GM10266 (cell line): Measurements from ENCODE around the gene XPO6.

Experiments
- DNase-seq: peaks from one replicate; pipeline ENCODE4 v3.0.0; 2012; ENCODE audit errors: extremely low spot score
- TF ChIP-seq, protein P1 (sequence below): IDR thresholded peaks from 2 replicates; pipeline ENCODE4 v1.5.1; 2012; ENCODE audit warnings: mild to moderate bottlenecking, low read depth; ENCODE audit not compliant: control insufficient read depth, insufficient read depth; ENCODE audit errors: missing control alignments

Gene XPO6

DNA sequence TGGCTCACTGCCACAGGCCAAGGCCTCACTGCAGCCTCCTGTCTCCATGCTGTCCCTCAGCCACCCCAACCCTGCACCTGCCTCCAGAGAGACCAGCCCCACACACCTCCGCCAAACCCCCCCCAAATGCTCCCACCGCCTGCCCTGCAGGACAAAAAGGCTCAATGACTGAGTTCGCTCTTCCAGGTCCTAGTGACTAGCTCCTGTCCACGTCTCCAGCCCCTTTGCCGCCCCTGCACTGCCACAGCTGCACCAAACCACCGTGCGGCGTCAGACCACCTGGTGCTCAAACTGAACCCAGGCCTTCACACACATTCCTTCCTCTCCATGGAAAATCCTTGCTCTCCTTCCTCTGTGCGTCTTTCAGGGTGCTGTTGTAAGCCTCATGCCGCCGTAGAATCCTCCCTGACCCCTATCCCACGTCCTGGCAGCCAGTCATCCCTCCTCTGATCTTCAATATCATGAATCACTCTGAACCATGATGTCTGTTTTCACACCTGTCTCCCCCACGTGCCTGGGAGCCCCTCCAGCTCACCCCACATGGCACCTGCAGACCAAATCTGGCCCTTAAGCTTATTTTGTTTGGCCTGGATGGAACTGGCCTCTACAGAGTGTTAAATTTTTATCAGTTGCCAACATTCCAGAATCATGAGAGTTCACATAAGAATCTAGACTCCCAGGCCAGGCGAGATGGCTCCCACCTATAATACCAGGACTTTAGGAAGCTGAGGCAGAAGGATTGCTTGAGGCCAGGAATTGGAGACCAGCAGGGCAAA, 144.0 kb downstream of the XPO6 start:
- TF ChIP-seq, protein P1, sequence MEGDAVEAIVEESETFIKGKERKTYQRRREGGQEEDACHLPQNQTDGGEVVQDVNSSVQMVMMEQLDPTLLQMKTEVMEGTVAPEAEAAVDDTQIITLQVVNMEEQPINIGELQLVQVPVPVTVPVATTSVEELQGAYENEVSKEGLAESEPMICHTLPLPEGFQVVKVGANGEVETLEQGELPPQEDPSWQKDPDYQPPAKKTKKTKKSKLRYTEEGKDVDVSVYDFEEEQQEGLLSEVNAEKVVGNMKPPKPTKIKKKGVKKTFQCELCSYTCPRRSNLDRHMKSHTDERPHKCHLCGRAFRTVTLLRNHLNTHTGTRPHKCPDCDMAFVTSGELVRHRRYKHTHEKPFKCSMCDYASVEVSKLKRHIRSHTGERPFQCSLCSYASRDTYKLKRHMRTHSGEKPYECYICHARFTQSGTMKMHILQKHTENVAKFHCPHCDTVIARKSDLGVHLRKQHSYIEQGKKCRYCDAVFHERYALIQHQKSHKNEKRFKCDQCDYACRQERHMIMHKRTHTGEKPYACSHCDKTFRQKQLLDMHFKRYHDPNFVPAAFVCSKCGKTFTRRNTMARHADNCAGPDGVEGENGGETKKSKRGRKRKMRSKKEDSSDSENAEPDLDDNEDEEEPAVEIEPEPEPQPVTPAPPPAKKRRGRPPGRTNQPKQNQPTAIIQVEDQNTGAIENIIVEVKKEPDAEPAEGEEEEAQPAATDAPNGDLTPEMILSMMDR, result no peak
- no peak for DNase-seq

- no peak for DNase-seq
- TF ChIP-seq, protein P1, result no peak
Observed at GRCh38 chr16:28064706-28065249, 147.0 kb downstream of the XPO6 start.

- TF ChIP-seq, protein P1, result no peak
Observed at GRCh38 chr16:28064150-28064549, 147.6 kb downstream of the XPO6 start.

DNA sequence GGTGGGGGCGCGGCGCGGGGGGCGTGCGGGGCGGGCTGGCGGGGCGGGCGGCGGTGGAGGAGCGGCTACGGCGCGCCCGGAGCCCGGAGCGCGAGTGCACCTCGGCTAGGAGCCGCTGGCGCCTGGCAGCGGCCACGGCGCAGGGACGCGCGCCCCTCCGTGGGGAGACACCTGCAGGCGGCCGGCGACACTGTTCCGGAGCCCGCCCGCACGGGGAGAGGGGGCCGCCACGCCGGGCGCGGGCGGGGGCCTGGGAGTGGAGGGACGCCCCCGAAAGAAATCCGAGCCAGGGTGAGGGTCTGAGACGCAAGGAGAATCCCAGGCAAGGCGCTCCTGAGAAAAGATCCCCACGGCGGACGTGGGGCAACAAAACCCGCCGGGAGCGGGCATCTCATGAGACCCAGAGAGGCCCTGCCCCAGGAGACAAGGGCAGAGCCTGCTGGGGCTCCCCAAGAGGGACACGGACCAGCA, 148.1 kb downstream of the XPO6 start, which contains the start of gene GSG1L:
Gene GSG1L (minus strand): TSS at position 124 of the 471 bp plus-strand sequence. CDS start 290 bp downstream, outside the sequence.
- no peak for DNase-seq
- TF ChIP-seq, protein P1, result peak; percentile 20

More at GRCh38 chr16:28064150-28064549, 147.6 kb downstream of the XPO6 start:
- no peak for DNase-seq

GRCh38 chr16:28062847-28063521, 148.8 kb downstream of the XPO6 start:
- TF ChIP-seq, protein P1, result no peak
- no peak for DNase-seq

DNA sequence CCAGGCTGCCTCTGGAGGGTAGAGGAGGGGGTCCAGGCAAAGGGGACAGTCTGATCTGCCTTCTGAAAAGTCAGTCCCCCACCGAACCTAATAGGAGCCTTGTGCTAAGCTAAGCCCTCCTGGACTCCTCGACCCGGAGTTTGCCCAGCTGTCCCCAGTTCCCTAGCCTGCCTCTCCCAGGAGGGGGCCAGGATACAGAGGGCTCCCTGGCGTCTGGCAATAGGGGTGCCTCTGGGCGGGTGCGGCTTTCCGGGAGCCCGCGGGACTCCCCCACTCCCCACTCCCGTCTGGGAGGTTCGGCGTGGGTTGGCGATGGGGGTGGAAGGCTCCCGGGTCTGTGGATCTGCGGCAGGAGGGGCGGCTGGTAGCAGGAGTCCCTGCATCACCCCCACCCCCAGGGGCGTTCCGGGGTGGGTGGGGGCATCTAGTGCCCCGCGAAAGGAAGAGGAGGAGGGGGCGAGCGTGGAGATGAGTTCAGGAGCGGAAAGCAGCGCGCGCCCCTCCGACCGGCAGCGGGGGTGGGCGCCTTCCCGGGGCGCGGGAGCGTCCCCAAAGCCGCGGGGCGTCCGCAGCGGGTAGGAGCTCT, 149.4 kb downstream of the XPO6 start:
- TF ChIP-seq, protein P1, result no peak
- no peak for DNase-seq
